Adrenal gland (tissue), 12 donors: ENCODE data around the gene MAN2A2. TPM values are rescaled to one million over a fixed set of nuclear protein-coding genes. Genes with fewer than 3 reads are reported as not detected.

Experiments used
- DNase-seq, 7 donors: peaks; one replicate each; pipeline ENCODE4 v3.0.0-alpha.2; 2019 to 2020
- H3K27ac ChIP-seq, 5 donors: fragments of 200-600 bp; sonication (generic) in 4 of 5; 1 replicate in 3 of 5; 2 replicates in 2 of 5; pipeline versions ENCODE4 v1.5.1 to v1.8.0; 2016 to 2020; ENCODE audit warnings: mild to moderate bottlenecking in 1 of 5
- H3K27me3 ChIP-seq: fragments of 200-600 bp; 2 replicates; pipeline ENCODE4 v1.8.0; 2021
- H3K36me3 ChIP-seq, 2 donors: fragments of 200-600 bp; replicated peaks in 1 of 2; 1 replicate in 1 of 2; 2 replicates in 1 of 2; pipeline versions ENCODE4 v1.5.1 to v1.8.0; 2018 to 2022
- H3K4me1 ChIP-seq, 2 donors: fragments of 200-600 bp; replicated peaks in 1 of 2; 1 replicate in 1 of 2; 2 replicates in 1 of 2; pipeline versions ENCODE4 v1.5.1 to v1.8.0; 2018 to 2021
- H3K4me3 ChIP-seq, 4 donors: fragments of 200-600 bp; sonication (generic) in 3 of 4; one replicate each; pipeline ENCODE4 v1.5.1; 2016 to 2018
- H3K9me3 ChIP-seq, 3 donors: fragments of 200-600 bp; sonication (generic) in 1 of 3; replicated peaks in 1 of 3; 1 replicate in 2 of 3; 2 replicates in 1 of 3; pipeline versions ENCODE4 v1.5.1 to v1.8.0; 2016 to 2021
- POLR2A ChIP-seq, 2 donors: fragments of 450-650 bp; IDR thresholded peaks; one replicate each; pipeline ENCODE4 v1.6.1; 2017; ENCODE audit warnings: antibody characterized with exemption in 2 of 2, mild to moderate bottlenecking in 2 of 2, moderate library complexity in 1 of 2
- WGBS, 4 donors: extraction: QIAGEN DNeasy Blood & Tissue Kit in 2 of 4; methylation state at CpG; one replicate each; pipeline versions ENCODE4 v1.1.5 to v1.1.7; 2013 to 2017; 5-methylcytosine and 5-hydroxymethylcytosine counted together
- intact Hi-C, 2 donors: fragments of 100-400 bp; cut with DNase I; formaldehyde crosslinking; loops; one replicate each; pipeline versions ENCODE4 v1.14.1 to v1.15.0; 2022 to 2023
- polyA plus RNA-seq, 3 donors: library from polyadenylated mRNA; stranded (reverse); fragments of 200-250 nt in 2 of 3; fragments of 350-450 nt in 1 of 3; fragmentation: Illumina TruSeq in 1 of 3; extraction: RNeasy Lipid Tissue Mini Kit (QIAGEN cat#74804) in 1 of 3; gene quantifications; one replicate each; pipeline ENCODE4 v1.2.3, GENCODE V29; 2013 to 2014
- total RNA-seq, 9 donors: library from RNA; depleted of rRNA in 4 of 9; stranded (reverse); fragments of >200 nt in 4 of 9; fragments of 120-200 nt in 1 of 9; fragmentation: NEBNext Ultra II Directional in 1 of 9; extraction: Animal tissue kit (Norgen Biotek cat#: 25700) in 1 of 9; gene quantifications; one replicate each; pipeline versions ENCODE4 v1.1.0 to v1.2.4, GENCODE V29; 2013 to 2023
- TF ChIP-seq, protein P1 (sequence below), 6 experiments: fragments of 450-650 bp in 4 of 6; fragments of 200-600 bp in 2 of 6; sonication (generic) in 1 of 6; IDR thresholded peaks; 1 replicate in 5 of 6; 2 replicates in 1 of 6; pipeline versions ENCODE4 v1.5.1 to v1.8.0; 2016 to 2021; ENCODE audit warnings: antibody characterized with exemption in 6 of 6, mild to moderate bottlenecking in 2 of 6, moderate library complexity in 1 of 6
- donor health status: healthy with polysubstance abuse.
- donor health status: Bipolar disorder and iron deficiency.
- donor health status: DM: yes; HTN: yes; CAD: no.
- donor health status: DM: no; HTN: no; CAD: no.
- donor health status: DM: no; HTN: no; CAD: no.
- donor health status: DM: yes; HTN: yes; CAD: no.

Gene MAN2A2
- total and polyA plus RNA-seq, 12 donors: 13.3 to 94.6 (median 64.6) TPM

- H3K4me1 ChIP-seq: peaks cover 11 to 17% of the 10 kb centered on the region in 2 donors
- H3K27ac ChIP-seq: peak overlapping the region; percentile 87 to 99 (median 95)
- no peak for TF ChIP-seq POLR2A (IDR thresholded peaks at IDR 0.05)
- TF ChIP-seq, protein P1, sequence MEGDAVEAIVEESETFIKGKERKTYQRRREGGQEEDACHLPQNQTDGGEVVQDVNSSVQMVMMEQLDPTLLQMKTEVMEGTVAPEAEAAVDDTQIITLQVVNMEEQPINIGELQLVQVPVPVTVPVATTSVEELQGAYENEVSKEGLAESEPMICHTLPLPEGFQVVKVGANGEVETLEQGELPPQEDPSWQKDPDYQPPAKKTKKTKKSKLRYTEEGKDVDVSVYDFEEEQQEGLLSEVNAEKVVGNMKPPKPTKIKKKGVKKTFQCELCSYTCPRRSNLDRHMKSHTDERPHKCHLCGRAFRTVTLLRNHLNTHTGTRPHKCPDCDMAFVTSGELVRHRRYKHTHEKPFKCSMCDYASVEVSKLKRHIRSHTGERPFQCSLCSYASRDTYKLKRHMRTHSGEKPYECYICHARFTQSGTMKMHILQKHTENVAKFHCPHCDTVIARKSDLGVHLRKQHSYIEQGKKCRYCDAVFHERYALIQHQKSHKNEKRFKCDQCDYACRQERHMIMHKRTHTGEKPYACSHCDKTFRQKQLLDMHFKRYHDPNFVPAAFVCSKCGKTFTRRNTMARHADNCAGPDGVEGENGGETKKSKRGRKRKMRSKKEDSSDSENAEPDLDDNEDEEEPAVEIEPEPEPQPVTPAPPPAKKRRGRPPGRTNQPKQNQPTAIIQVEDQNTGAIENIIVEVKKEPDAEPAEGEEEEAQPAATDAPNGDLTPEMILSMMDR (IDR thresholded peaks at IDR 0.05): no peak
- DNase-seq: no peak
- intact Hi-C loops: no loop called here
- 39 to 51% (median 41%) methylated on average over 14 of the region's 14 CpGs for WGBS, 4 donors
- no peaks in the 10 kb centered on the region for H3K9me3 ChIP-seq
- H3K4me3 ChIP-seq: peak overlapping the region in 1 of 4 donors; percentile 78
- H3K36me3 ChIP-seq: peaks cover 0 to 16% of the 10 kb centered on the region in 2 donors
- no peaks in the 10 kb centered on the region for H3K27me3 ChIP-seq
Observed at GRCh38 chr15:90901175-90902039, 1.7 kb upstream of the MAN2A2 start.

- peaks cover 0 to 24% of the 10 kb centered on the region in 2 donors for H3K36me3 ChIP-seq
- peak; percentile 73 to 85 (median 81) for DNase-seq
- H3K27me3 ChIP-seq: no peaks in the 10 kb centered on the region
- H3K4me1 ChIP-seq: peaks cover 11 to 17% of the 10 kb centered on the region in 2 donors
- TF ChIP-seq POLR2A (IDR thresholded peaks at IDR 0.05): peak; percentile 59 to 77
- TF ChIP-seq, protein P1 (IDR thresholded peaks at IDR 0.05): peak; percentile 47 to 84 (median 80)
- WGBS, 4 donors: 0 to 2% (median 1%) methylated on average over 16 to 71 of the region's 71 CpGs
- intact Hi-C loops: no loop called here
- H3K27ac ChIP-seq: peak overlapping the region; percentile 87 to 99 (median 95)
- H3K4me3 ChIP-seq: peak overlapping the region in 3 of 4 donors; percentile 18 to 78 (median 40)
- no peaks in the 10 kb centered on the region for H3K9me3 ChIP-seq
Observed at GRCh38 chr15:90902040-90902839, 862 bp upstream of the MAN2A2 start.

GRCh38 chr15:90903733-90904536, 833 bp downstream of the MAN2A2 start:
- Histone ChIP-seq H3K27ac (peak overlapping the region; percentile 90 to 99 (median 94)), H3K4me1 (peaks cover 11 to 17% of the 10 kb centered on the region in 2 donors), H3K9me3 (no peaks in the 10 kb centered on the region), H3K27me3 (no peaks in the 10 kb centered on the region), H3K36me3 (peaks cover 0 to 41% of the 10 kb centered on the region in 2 donors), H3K4me3 (peak overlapping the region in 2 of 4 donors; percentile 10 to 78)
- no peak for DNase-seq
- 72 to 78% (median 72%) methylated on average over 7 to 18 of the region's 18 CpGs for WGBS, 4 donors
- intact Hi-C loops: no loop called here
- TF ChIP-seq, protein P1 (IDR thresholded peaks at IDR 0.05): no peak
- TF ChIP-seq POLR2A (IDR thresholded peaks at IDR 0.05): no peak
